Colonic mucosa (tissue), 4 donors: ENCODE measurements around the gene CSTF1. TPM values are rescaled to one million over a fixed set of nuclear protein-coding genes. Genes with fewer than 3 reads are reported as not detected.

Experiments used
- DNase-seq: peaks from one replicate; pipeline ENCODE4 v3.0.0-alpha.2; 2020
- H3K27ac ChIP-seq: fragments of 200-600 bp; one replicate; pipeline ENCODE4 v1.8.0; 2021
- H3K27me3 ChIP-seq: fragments of 200-600 bp; one replicate; pipeline ENCODE4 v1.8.0; 2021
- H3K36me3 ChIP-seq: fragments of 200-600 bp; one replicate; pipeline ENCODE4 v1.8.0; 2021
- H3K4me1 ChIP-seq: fragments of 200-600 bp; one replicate; pipeline ENCODE4 v1.8.0; 2021; ENCODE audit warnings: mild to moderate bottlenecking
- H3K4me3 ChIP-seq: fragments of 200-600 bp; one replicate; pipeline ENCODE4 v1.8.0; 2021
- H3K9ac ChIP-seq, 2 donors: one replicate each; pipeline ENCODE4 v1.7.0; 2013; ENCODE audit warnings: control low read depth in 2 of 2, low read depth in 2 of 2, low read length in 2 of 2
- H3K9me3 ChIP-seq: fragments of 200-600 bp; one replicate; pipeline ENCODE4 v1.8.0; 2021
- CTCF ChIP-seq: fragments of 200-600 bp; IDR thresholded peaks from one replicate; pipeline ENCODE4 v1.8.0; 2022; ENCODE audit warnings: antibody characterized with exemption, mild to moderate bottlenecking
- intact Hi-C: fragments of 100-400 bp; cut with DNase I; formaldehyde crosslinking; loops from one replicate; pipeline ENCODE4 v1.14.1; 2022
- total RNA-seq, 2 donors: library from RNA; stranded (reverse); fragmentation: NEBNext Ultra II Directional in 1 of 2; extraction: Animal tissue kit (Norgen Biotek cat#: 25700) in 1 of 2; gene quantifications; one replicate each; pipeline ENCODE4 v1.2.1, GENCODE V29; 2021
- donor health status: healthy.
- donor health status: DM: no; HTN: no; CAD: no.
- donor health status: DM: no; HTN: no; CAD: no.

Gene CSTF1
- total RNA-seq, 2 donors from 2014 or later: 24.2 to 32.0 TPM

DNA sequence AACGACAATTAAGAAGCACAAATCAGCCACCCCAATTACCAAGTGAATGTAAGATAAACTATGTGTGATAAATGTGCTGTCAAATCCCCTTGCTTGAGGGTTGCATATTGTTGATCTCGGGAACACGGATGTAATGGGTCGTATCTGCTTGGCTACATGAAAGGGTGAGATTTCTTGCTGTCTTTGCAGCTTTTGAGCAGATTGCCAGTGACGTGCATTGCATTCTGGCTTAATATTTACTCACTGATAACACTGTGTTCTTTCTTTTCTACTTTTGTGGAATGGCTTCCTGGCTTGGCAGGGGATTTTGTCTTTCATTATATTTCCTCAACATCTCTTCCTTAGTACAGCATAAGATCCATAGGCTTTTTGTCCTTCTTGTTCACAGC lies 44.1 kb upstream of the CSTF1 start:
- Histone ChIP-seq H3K9me3 (no peaks in the 10 kb centered on the region), H3K27me3 (peaks cover 10% of the 10 kb centered on the region), H3K4me1 (no peaks in the 10 kb centered on the region), H3K9ac (no peak overlapping the region), H3K36me3 (no peaks in the 10 kb centered on the region), H3K27ac (no peak overlapping the region), H3K4me3 (no peak overlapping the region)
- TF ChIP-seq CTCF: no peak
- intact Hi-C loops: loop anchor here (10.0 kb wide), 1 partner anchor 143 kb away; no protein-coding TSS in a partner anchor
- no peak for DNase-seq

GRCh38 chr20:56348746-56349145 lies 43.7 kb upstream of the CSTF1 start:
- no peak for DNase-seq
- Histone ChIP-seq H3K9ac (no peak overlapping the region), H3K36me3 (no peaks in the 10 kb centered on the region), H3K4me1 (no peaks in the 10 kb centered on the region), H3K4me3 (no peak overlapping the region), H3K27ac (no peak overlapping the region), H3K9me3 (no peaks in the 10 kb centered on the region), H3K27me3 (peaks cover 6% of the 10 kb centered on the region)
- intact Hi-C loops: loop anchor here (10.0 kb wide), 1 partner anchor 144 kb away; no protein-coding TSS in a partner anchor
- no peak for TF ChIP-seq CTCF

- Histone ChIP-seq H3K27me3 (no peaks in the 10 kb centered on the region), H3K4me3 (no peak overlapping the region), H3K27ac (no peak overlapping the region), H3K9me3 (no peaks in the 10 kb centered on the region), H3K4me1 (no peaks in the 10 kb centered on the region), H3K9ac (no peak overlapping the region), H3K36me3 (no peaks in the 10 kb centered on the region)
- TF ChIP-seq CTCF: no peak
- intact Hi-C loops: no loop called here
- DNase-seq: no peak
Observed at GRCh38 chr20:56350842-56351241, 41.6 kb upstream of the CSTF1 start.

- Histone ChIP-seq H3K9ac (no peak overlapping the region), H3K36me3 (no peaks in the 10 kb centered on the region), H3K27me3 (no peaks in the 10 kb centered on the region), H3K4me1 (no peaks in the 10 kb centered on the region), H3K4me3 (no peak overlapping the region), H3K9me3 (no peaks in the 10 kb centered on the region), H3K27ac (no peak overlapping the region)
- intact Hi-C loops: no loop called here
- no peak for TF ChIP-seq CTCF
- no peak for DNase-seq
Observed at GRCh38 chr20:56352345-56353055, 39.9 kb upstream of the CSTF1 start.

DNA sequence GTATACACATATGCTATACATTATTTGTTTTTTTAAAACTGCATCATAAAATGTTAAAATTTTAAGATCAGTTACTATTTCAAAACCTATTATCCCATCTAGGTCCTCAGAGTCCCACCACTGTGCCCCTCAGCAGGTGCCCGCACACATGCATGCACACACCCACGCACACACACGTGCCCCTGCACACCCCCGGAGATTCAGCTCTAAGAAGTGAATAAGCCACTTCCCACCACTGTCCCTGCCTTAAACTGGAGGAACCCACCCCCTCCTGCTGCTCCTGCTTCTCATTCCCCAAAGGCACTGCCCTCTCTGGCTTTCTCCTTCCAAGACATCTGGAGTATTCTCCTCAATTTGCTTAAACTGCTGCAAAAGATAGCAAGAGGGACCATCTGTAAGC lies 39.1 kb upstream of the CSTF1 start:
- Histone ChIP-seq H3K36me3 (no peaks in the 10 kb centered on the region), H3K27me3 (no peaks in the 10 kb centered on the region), H3K4me1 (no peaks in the 10 kb centered on the region), H3K9ac (no peak overlapping the region), H3K27ac (no peak overlapping the region), H3K9me3 (no peaks in the 10 kb centered on the region), H3K4me3 (no peak overlapping the region)
- no peak for TF ChIP-seq CTCF
- no peak for DNase-seq
- intact Hi-C loops: no loop called here
